HEK293 (cell line): ENCODE data around the gene PCDH18.

Source experiments
- CTCF ChIA-PET: fragments of 350-600 bp; formaldehyde crosslinking; extraction: SDS; loops from one replicate; lab custom pipeline; 2021; ENCODE audit warnings: antibody characterized with exemption; lab: Yijun Ruan, JAX
- POLR2A ChIA-PET: fragments of 300-600 bp; formaldehyde crosslinking; extraction: SDS; loops from one replicate; lab custom pipeline; 2020; ENCODE audit warnings: antibody characterized with exemption, inconsistent platforms; lab: Yijun Ruan, JAX
- H3K27ac ChIP-seq: fragments of 200-500 bp; sonication (Bioruptor generic); 2 replicates; pipeline ENCODE4 v1.5.1; 2014; ENCODE audit warnings: low read depth, low read length, control low read depth, inconsistent platforms; ENCODE audit errors: extremely low read depth
- H3K36me3 ChIP-seq, 2 experiments: fragments of 200-500 bp in 1 of 2; sonication (Bioruptor generic) in 1 of 2; 1 replicate in 1 of 2; 2 replicates in 1 of 2; pipeline ENCODE4 v1.5.1; 2014 to 2017; ENCODE audit warnings: inconsistent platforms in 2 of 2, low read length in 2 of 2; ENCODE audit not compliant: control insufficient read depth in 2 of 2, insufficient read depth in 1 of 2
- H3K4me1 ChIP-seq: fragments of 200-500 bp; sonication (Bioruptor generic); 2 replicates; pipeline ENCODE4 v1.5.1; 2014; ENCODE audit warnings: mild to moderate bottlenecking, low read length, inconsistent platforms; ENCODE audit not compliant: control insufficient read depth, insufficient read depth
- H3K4me3 ChIP-seq: 2 replicates; pipeline ENCODE4 v1.5.1; 2011; ENCODE audit warnings: low read depth, mild to moderate bottlenecking, control low read depth, low read length, moderate library complexity
- H3K9me3 ChIP-seq: fragments of 200-500 bp; sonication (Bioruptor generic); 2 replicates; pipeline ENCODE4 v1.5.1; 2014; ENCODE audit warnings: low read depth, low read length, inconsistent platforms; ENCODE audit not compliant: control insufficient read depth, insufficient read depth
- ATF2 ChIP-seq: fragments of 450-650 bp; formaldehyde crosslinking; IDR thresholded peaks from 2 replicates; pipeline ENCODE4 v1.5.1; 2016; ENCODE audit warnings: missing biosample characterization, missing genetic modification characterization, low read depth
- BCL11B ChIP-seq: fragments of 450-650 bp; formaldehyde crosslinking; IDR thresholded peaks from 2 replicates; pipeline ENCODE4 v1.5.1; 2016; ENCODE audit warnings: low read depth, missing biosample characterization, missing genetic modification characterization
- FEZF1 ChIP-seq: fragments of 450-650 bp; formaldehyde crosslinking; IDR thresholded peaks from 2 replicates; pipeline ENCODE4 v1.5.1; 2016; ENCODE audit warnings: missing biosample characterization, missing genetic modification characterization
- GLI2 ChIP-seq: fragments of 450-650 bp; formaldehyde crosslinking; IDR thresholded peaks from 2 replicates; pipeline ENCODE4; 2017; ENCODE audit warnings: missing biosample characterization, missing genetic modification characterization, low read depth, borderline replicate concordance
- GLIS2 ChIP-seq: fragments of 450-650 bp; formaldehyde crosslinking; IDR thresholded peaks from 2 replicates; pipeline ENCODE4 v1.5.1; 2016; ENCODE audit warnings: missing biosample characterization, missing genetic modification characterization
- KLF8 ChIP-seq: fragments of 450-650 bp; formaldehyde crosslinking; IDR thresholded peaks from 2 replicates; pipeline ENCODE4 v1.5.1; 2016; ENCODE audit warnings: missing biosample characterization, missing genetic modification characterization
- PRDM10 ChIP-seq: fragments of 450-650 bp; formaldehyde crosslinking; IDR thresholded peaks from 2 replicates; pipeline ENCODE4 v1.5.1; 2016; ENCODE audit warnings: missing biosample characterization, missing genetic modification characterization
- PRDM6 ChIP-seq: fragments of 450-650 bp; formaldehyde crosslinking; IDR thresholded peaks from 2 replicates; pipeline ENCODE4 v1.5.1; 2017; ENCODE audit warnings: missing biosample characterization, missing genetic modification characterization
- REST ChIP-seq: fragments of 450-650 bp; formaldehyde crosslinking; IDR thresholded peaks from 2 replicates; pipeline ENCODE4 v1.5.1; 2016; ENCODE audit warnings: missing biosample characterization, missing genetic modification characterization
- SALL2 ChIP-seq: fragments of 450-650 bp; formaldehyde crosslinking; IDR thresholded peaks from 2 replicates; pipeline ENCODE4 v1.5.0; 2017; ENCODE audit warnings: missing biosample characterization, mild to moderate bottlenecking, missing genetic modification characterization, borderline replicate concordance
- SP7 ChIP-seq: fragments of 450-650 bp; formaldehyde crosslinking; IDR thresholded peaks from 2 replicates; pipeline ENCODE4 v1.5.1; 2016; ENCODE audit warnings: missing biosample characterization, missing genetic modification characterization
- YY1 ChIP-seq: fragments of 450-650 bp; formaldehyde crosslinking; IDR thresholded peaks from 2 replicates; pipeline ENCODE4 v1.5.1; 2018; ENCODE audit warnings: missing biosample characterization, missing genetic modification characterization
- ZBTB8A ChIP-seq: fragments of 450-650 bp; formaldehyde crosslinking; IDR thresholded peaks from 2 replicates; pipeline ENCODE4 v1.5.1; 2016; ENCODE audit warnings: missing biosample characterization, missing genetic modification characterization
- ZNF114 ChIP-seq: fragments of 450-650 bp; formaldehyde crosslinking; IDR thresholded peaks from 2 replicates; pipeline ENCODE4 v1.5.0; 2017; ENCODE audit warnings: missing biosample characterization, missing genetic modification characterization
- ZNF18 ChIP-seq: fragments of 450-650 bp; formaldehyde crosslinking; IDR thresholded peaks from 2 replicates; pipeline ENCODE4 v1.5.1; 2016; ENCODE audit warnings: missing biosample characterization, missing genetic modification characterization
- ZNF350 ChIP-seq: fragments of 450-650 bp; formaldehyde crosslinking; IDR thresholded peaks from 2 replicates; pipeline ENCODE4 v1.5.0; 2017; ENCODE audit warnings: missing biosample characterization, mild to moderate bottlenecking, missing genetic modification characterization
- ZNF473 ChIP-seq: fragments of 450-650 bp; formaldehyde crosslinking; IDR thresholded peaks from 2 replicates; pipeline ENCODE4 v1.5.1; 2017; ENCODE audit warnings: missing biosample characterization, missing genetic modification characterization
- ZNF600 ChIP-seq: fragments of 450-650 bp; formaldehyde crosslinking; IDR thresholded peaks from 2 replicates; pipeline ENCODE4 v1.5.1; 2016; ENCODE audit warnings: missing biosample characterization, missing genetic modification characterization
- ZNF654 ChIP-seq: fragments of 450-650 bp; formaldehyde crosslinking; IDR thresholded peaks from 2 replicates; pipeline ENCODE4 v1.5.1; 2016; ENCODE audit warnings: low read depth, missing biosample characterization, missing genetic modification characterization
- ZNF664 ChIP-seq: fragments of 450-650 bp; formaldehyde crosslinking; IDR thresholded peaks from 2 replicates; pipeline ENCODE4 v1.5.1; 2016; ENCODE audit warnings: missing biosample characterization, missing genetic modification characterization
- ZNF670 ChIP-seq: fragments of 450-650 bp; formaldehyde crosslinking; IDR thresholded peaks from 2 replicates; pipeline ENCODE4 v1.5.1; 2016; ENCODE audit warnings: missing biosample characterization, missing genetic modification characterization, low read depth
- ZNF76 ChIP-seq: fragments of 450-650 bp; formaldehyde crosslinking; IDR thresholded peaks from 2 replicates; pipeline ENCODE4; 2016; ENCODE audit warnings: low read depth, missing biosample characterization, missing genetic modification characterization, borderline replicate concordance
- ZNF777 ChIP-seq: fragments of 450-650 bp; formaldehyde crosslinking; IDR thresholded peaks from 2 replicates; pipeline ENCODE4 v1.5.1; 2017; ENCODE audit warnings: missing biosample characterization, missing genetic modification characterization, borderline replicate concordance
- ZNF843 ChIP-seq: fragments of 450-650 bp; formaldehyde crosslinking; IDR thresholded peaks from 2 replicates; pipeline ENCODE4 v1.5.1; 2016; ENCODE audit warnings: missing biosample characterization, missing genetic modification characterization
- ZSCAN5A ChIP-seq: fragments of 450-650 bp; formaldehyde crosslinking; IDR thresholded peaks from 2 replicates; pipeline ENCODE4 v1.5.1; 2016; ENCODE audit warnings: missing biosample characterization, missing genetic modification characterization
- ZXDB ChIP-seq: fragments of 450-650 bp; formaldehyde crosslinking; IDR thresholded peaks from 2 replicates; pipeline ENCODE4 v1.5.1; 2016; ENCODE audit warnings: missing biosample characterization, missing genetic modification characterization

PCDH18 gene

GRCh38 chr4:137534516-137534915, 2.2 kb upstream of the PCDH18 start (continued):
- no peak for TF ChIP-seq SP7 (tag by site-specific recombination)
- no peak for TF ChIP-seq ZXDB (tag by site-specific recombination)
- no peak for TF ChIP-seq ZNF670
- no peak for TF ChIP-seq REST
- TF ChIP-seq ZNF473 (tag by site-specific recombination): no peak
- TF ChIP-seq YY1: no peak

GRCh38 chr4:137533855-137534254, 1.6 kb upstream of the PCDH18 start:
- CTCF ChIA-PET: no interaction called here

GRCh38 chr4:137532869-137533236, 559 bp upstream of the PCDH18 start:
- H3K4me3 ChIP-seq: peak overlapping the region; percentile 70
- H3K27ac ChIP-seq: no peak overlapping the region
- ChIA-PET POLR2A (interaction anchor here (0.7 to 0.9 kb wide), 2 partner anchors 26 to 58 kb away, joined by 3 read pairs; no protein-coding TSS in a partner anchor), CTCF (no interaction called here)
- no peaks in the 10 kb centered on the region for H3K9me3 ChIP-seq
- H3K4me1 ChIP-seq: peaks cover 4% of the 10 kb centered on the region
- peaks cover 0 to 19% of the 10 kb centered on the region in 2 experiments; a peak in 1 of 3 replicates for H3K36me3 ChIP-seq
- TF ChIP-seq SALL2 (tag by site-specific recombination): no peak
- TF ChIP-seq PRDM10 (tag by site-specific recombination): 0 out of 2 replicates have a peak, but pooled peaks have one; percentile 33
- TF ChIP-seq FEZF1 (tag by site-specific recombination): peak; percentile 46; the same call in 1 of the 2 replicates
- TF ChIP-seq ZSCAN5A (tag by site-specific recombination): no peak
- TF ChIP-seq BCL11B (tag by site-specific recombination): no peak
- no peak for TF ChIP-seq KLF8
- TF ChIP-seq PRDM6 (tag by site-specific recombination): peak; percentile 69; the same call in 1 of the 2 replicates
- no peak for TF ChIP-seq ATF2 (tag by site-specific recombination)
- TF ChIP-seq ZBTB8A (tag by site-specific recombination): no peak
- no peak for TF ChIP-seq ZNF18

More at GRCh38 chr4:137533855-137534254, 1.6 kb upstream of the PCDH18 start:
- no peak for TF ChIP-seq ZNF843 (tag by site-specific recombination)
- TF ChIP-seq ZNF654 (tag by site-specific recombination): no peak
- TF ChIP-seq ZXDB (tag by site-specific recombination): no peak
- no peak for TF ChIP-seq ZNF76 (tag by site-specific recombination)
- TF ChIP-seq ZNF114: no peak
- TF ChIP-seq ZNF777 (tag by site-specific recombination): no peak
- no peak for TF ChIP-seq ZNF600 (tag by site-specific recombination)
- TF ChIP-seq ZNF664 (tag by site-specific recombination): no peak
- no peak for TF ChIP-seq ZNF350 (tag by site-specific recombination)
- TF ChIP-seq GLIS2 (tag by site-specific recombination): no peak
- no peak for TF ChIP-seq GLI2 (tag by site-specific recombination)
- Histone ChIP-seq H3K27ac (no peak overlapping the region), H3K9me3 (no peaks in the 10 kb centered on the region), H3K4me3 (no peak overlapping the region), H3K36me3 (peaks cover 0 to 10% of the 10 kb centered on the region in 2 experiments; a peak in 1 of 3 replicates), H3K4me1 (peaks cover 4% of the 10 kb centered on the region)
- POLR2A ChIA-PET: no interaction called here
